PFSK-1 (cell line): ENCODE results near the gene CLIC3.

Source experiments
- FOXP2 ChIP-seq: optimal IDR thresholded peaks from 2 replicates; pipeline ENCODE3; 2011; ENCODE audit warnings: borderline replicate concordance, control low read depth, inconsistent platforms; ENCODE audit not compliant: insufficient read depth; ENCODE audit errors: extremely low read length, extremely low read depth
- POLR2AphosphoS5 ChIP-seq: IDR thresholded peaks from 2 replicates; pipeline ENCODE4 v1.6.1; 2012; ENCODE audit warnings: low read depth, mild to moderate bottlenecking, control low read depth, low read length, moderate library complexity
- SIN3A ChIP-seq: IDR thresholded peaks from 2 replicates; pipeline ENCODE4 v1.6.1; 2012; ENCODE audit warnings: mild to moderate bottlenecking, low read length, moderate library complexity, borderline replicate concordance; ENCODE audit not compliant: insufficient read depth
- TAF1 ChIP-seq: IDR thresholded peaks from 2 replicates; pipeline ENCODE4 v1.6.1; 2012; ENCODE audit warnings: low read length, control low read depth, borderline replicate concordance; ENCODE audit not compliant: insufficient read depth
- TF ChIP-seq, protein P1 (sequence below), 2 experiments: IDR thresholded peaks; 2 replicates each; pipeline versions ENCODE4 v1.6.1 to v1.8.0; 2011 to 2012; ENCODE audit warnings: low read depth in 2 of 2, low read length in 2 of 2, control low read depth in 1 of 2, inconsistent platforms in 1 of 2, mild to moderate bottlenecking in 1 of 2, moderate library complexity in 1 of 2; ENCODE audit not compliant: insufficient read depth in 1 of 2

The CLIC3 gene

DNA sequence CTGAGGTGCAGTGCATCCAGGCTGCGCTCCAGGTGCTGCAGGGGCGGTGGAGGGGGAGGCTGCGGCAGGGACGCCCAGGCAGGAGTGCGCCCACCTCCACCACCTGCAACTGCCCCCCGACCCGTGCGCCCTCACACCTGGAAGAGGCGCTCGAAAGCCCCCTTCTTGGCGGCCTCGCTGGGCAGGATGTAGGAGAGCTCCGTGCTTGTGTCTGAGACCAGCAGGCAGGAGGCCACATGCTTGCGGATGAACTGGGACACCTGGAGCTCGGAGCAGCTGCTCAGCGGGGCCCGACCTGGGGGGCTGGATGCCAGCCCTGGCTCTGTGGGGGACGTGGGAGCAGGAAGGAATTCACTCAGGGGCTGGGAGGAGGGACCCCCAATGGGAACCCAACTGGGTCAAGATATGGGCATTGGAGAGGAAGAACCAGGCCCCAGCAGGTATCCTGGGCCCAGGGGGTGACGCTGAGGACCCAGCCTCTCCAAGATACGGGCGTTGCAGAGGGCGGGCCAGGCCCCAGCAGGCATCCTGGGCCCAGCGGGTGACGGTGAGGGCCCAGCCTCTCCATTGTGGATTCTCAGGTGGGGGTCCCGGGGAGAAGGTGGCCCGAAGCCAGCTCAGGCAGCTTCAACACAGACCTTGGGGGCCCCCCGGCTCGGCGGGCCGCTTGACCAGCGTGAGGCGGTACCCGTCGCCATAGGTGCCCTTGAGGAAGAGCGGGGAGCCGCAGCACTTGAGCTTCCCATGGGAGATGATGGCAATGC is 18.6 kb upstream of the CLIC3 start:
- TF ChIP-seq, protein P1, sequence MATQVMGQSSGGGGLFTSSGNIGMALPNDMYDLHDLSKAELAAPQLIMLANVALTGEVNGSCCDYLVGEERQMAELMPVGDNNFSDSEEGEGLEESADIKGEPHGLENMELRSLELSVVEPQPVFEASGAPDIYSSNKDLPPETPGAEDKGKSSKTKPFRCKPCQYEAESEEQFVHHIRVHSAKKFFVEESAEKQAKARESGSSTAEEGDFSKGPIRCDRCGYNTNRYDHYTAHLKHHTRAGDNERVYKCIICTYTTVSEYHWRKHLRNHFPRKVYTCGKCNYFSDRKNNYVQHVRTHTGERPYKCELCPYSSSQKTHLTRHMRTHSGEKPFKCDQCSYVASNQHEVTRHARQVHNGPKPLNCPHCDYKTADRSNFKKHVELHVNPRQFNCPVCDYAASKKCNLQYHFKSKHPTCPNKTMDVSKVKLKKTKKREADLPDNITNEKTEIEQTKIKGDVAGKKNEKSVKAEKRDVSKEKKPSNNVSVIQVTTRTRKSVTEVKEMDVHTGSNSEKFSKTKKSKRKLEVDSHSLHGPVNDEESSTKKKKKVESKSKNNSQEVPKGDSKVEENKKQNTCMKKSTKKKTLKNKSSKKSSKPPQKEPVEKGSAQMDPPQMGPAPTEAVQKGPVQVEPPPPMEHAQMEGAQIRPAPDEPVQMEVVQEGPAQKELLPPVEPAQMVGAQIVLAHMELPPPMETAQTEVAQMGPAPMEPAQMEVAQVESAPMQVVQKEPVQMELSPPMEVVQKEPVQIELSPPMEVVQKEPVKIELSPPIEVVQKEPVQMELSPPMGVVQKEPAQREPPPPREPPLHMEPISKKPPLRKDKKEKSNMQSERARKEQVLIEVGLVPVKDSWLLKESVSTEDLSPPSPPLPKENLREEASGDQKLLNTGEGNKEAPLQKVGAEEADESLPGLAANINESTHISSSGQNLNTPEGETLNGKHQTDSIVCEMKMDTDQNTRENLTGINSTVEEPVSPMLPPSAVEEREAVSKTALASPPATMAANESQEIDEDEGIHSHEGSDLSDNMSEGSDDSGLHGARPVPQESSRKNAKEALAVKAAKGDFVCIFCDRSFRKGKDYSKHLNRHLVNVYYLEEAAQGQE (IDR thresholded peaks at IDR 0.05; ENCODE audit: insufficient read depth in 1 of 2, low read depth in 2 of 2, low read length in 2 of 2) = no peak
- TF ChIP-seq POLR2AphosphoS5 (no peak), SIN3A (no peak), FOXP2 (no peak), TAF1 (no peak)

DNA sequence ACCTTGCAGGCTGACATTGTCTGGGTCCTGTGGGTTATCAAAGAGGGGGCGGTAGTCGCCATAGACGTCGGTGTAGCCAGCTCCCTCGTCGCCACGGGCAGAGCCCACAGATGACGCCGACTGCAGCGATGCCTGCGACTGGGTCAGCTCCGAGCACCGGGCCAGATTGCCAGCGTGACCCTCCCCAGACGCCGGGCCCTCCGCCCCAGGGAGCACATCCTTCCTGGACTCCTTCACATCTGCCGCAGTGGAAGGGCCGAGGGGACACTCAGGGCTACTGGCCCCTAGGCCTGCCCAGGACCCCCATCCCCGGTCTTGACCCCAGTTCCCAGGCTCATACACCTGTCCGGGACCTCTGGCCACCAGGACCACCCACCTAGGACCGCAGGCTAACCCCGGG is 17.8 kb upstream of the CLIC3 start:
- TF ChIP-seq POLR2AphosphoS5 (no peak), SIN3A (no peak), TAF1 (no peak), FOXP2 (no peak)
- TF ChIP-seq, protein P1 (IDR thresholded peaks at IDR 0.05; ENCODE audit: insufficient read depth in 1 of 2, low read depth in 2 of 2, low read length in 2 of 2) = no peak

DNA sequence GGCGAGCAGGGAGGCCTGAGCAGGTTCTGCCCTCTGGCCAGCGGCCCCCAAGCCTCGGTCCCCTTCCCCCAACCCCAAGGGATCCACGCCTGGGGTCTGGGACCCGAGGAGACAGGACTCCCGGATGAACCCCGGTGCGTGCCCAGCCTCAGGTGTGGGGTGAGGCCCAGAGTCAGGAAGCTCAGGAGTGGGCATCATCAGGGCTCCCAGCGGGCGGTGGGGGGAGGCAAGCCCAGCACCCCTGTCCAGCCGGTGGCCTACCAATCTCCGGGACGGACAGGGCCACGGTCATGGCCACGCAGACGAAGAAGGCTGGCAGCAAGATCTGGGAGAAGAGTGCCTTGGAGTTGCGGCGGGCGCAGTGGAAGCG is 17.2 kb upstream of the CLIC3 start:
- TF ChIP-seq SIN3A = no peak
- no peak for TF ChIP-seq TAF1
- TF ChIP-seq POLR2AphosphoS5 = no peak
- TF ChIP-seq, protein P1 (IDR thresholded peaks at IDR 0.05; ENCODE audit: insufficient read depth in 1 of 2, low read depth in 2 of 2, low read length in 2 of 2) = no peak
- no peak for TF ChIP-seq FOXP2

DNA sequence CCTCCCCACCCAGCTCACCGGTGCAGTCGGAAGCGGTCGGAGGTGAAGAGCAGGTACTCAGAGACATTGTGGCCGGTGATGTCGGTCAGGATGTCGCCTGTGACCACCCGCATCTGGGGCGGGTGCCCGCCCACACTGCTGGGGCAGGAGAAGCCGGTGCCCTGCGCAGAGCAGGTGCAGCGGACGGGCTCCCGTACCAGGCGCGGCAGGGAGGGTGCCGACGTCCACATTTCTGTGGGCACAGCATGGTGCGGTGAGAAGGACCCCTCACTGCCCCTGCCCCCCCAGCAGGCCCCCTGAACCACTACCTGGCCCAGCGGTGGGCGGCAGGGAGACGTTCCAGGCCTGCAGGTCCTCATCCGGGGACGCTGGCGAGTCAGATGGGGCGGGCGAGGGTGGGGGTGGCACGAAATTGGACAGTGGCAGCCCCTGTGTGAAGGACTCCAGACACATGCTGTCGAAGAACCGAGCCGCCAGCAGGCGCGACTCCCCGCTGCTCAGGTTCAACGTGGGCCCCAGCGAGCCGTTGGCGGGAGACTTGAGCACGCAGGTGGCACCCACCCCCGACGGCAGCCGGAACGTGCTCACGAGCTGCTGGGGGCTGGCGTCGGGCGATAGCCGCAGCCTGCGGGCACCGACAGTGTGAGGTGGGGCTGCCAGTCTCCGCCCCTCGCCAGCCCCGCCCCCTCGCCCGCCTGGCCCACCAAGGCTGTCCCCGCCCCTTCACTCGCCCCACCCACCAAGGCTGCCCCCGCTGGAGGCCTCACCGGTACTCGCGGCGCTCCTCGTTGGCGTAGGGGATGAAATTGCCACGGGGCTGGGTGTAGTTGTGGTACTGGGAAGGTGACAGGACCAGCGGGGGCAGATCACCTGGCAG is 16.6 kb upstream of the CLIC3 start:
- no peak for TF ChIP-seq FOXP2
- no peak for TF ChIP-seq TAF1
- TF ChIP-seq SIN3A = no peak
- no peak for TF ChIP-seq POLR2AphosphoS5
- TF ChIP-seq, protein P1 (IDR thresholded peaks at IDR 0.05; ENCODE audit: insufficient read depth in 1 of 2, low read depth in 2 of 2, low read length in 2 of 2) = no peak
